GM19193 (cell line): Measurements from ENCODE around the gene MYO3B.

Experiments used
- POLR2A ChIP-seq: IDR thresholded peaks from 4 replicates; pipeline ENCODE4 v1.6.1; 2011; ENCODE audit not compliant: insufficient read depth, insufficient read length; ENCODE audit errors: extremely low read depth

The MYO3B gene

DNA sequence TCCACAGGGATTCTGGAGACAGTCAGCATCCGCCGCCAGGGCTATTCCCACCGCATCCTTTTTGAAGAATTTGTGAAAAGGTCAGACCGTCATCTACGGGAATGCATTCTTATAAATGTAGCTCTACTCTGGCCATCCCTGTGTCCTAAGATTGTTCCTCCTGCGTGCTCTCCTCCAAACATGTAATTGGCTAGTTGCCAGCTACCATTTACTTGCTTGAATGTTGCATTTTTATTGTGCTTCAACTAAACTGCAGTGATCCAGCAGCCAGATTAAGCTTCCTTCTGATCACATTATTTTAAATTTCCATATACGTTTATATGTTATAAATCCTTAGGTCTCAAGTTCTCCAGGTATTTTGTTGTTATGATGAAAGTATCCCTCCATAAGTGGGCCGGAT, 288.7 kb downstream of the MYO3B start:
- no peak for TF ChIP-seq POLR2A

GRCh38 chr2:170467568-170468422, 289.8 kb downstream of the MYO3B start:
- TF ChIP-seq POLR2A, result no peak

DNA sequence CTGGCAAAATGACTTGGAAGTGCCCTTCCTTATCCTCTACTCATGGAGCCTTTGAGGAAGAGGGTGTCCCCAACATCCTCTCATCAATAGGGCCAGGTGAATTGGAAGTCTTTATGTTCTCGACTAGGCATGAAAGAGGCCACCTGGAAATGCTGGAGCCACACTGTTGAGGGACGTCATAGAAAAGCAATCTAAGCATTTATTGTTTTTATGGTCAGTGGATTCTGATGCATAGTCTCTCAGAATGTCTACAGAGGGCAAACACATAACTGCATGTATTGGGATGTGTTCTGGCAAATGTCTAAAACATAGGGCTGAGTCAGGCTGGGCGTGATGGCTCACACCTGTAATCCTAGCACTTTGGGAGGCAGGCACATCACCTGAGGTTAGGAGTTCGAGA, 290.6 kb downstream of the MYO3B start:
- no peak for TF ChIP-seq POLR2A

DNA sequence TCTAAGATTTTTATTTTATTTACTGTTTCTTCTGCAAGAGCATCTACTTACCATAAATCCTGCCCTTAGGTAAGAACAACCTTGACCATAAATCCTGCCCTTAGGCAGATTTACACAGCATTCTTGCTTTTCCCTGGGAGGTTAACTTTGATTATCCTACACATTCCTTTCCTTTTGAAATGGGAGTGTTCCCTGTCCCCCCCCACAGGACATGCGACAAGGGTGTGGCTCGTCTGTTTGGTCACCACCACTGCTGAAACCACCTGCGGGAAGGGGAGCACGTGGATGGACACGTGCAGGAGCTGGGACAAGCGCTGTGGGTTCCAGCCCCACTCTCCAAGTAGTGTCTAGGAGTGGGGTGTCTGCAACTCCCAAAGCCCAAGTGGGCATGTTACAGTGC, 297.9 kb downstream of the MYO3B start:
- TF ChIP-seq POLR2A, result no peak

- no peak for TF ChIP-seq POLR2A
These were observed 299.7 kb downstream of the MYO3B start for GRCh38 chr2:170477630-170478029.

DNA sequence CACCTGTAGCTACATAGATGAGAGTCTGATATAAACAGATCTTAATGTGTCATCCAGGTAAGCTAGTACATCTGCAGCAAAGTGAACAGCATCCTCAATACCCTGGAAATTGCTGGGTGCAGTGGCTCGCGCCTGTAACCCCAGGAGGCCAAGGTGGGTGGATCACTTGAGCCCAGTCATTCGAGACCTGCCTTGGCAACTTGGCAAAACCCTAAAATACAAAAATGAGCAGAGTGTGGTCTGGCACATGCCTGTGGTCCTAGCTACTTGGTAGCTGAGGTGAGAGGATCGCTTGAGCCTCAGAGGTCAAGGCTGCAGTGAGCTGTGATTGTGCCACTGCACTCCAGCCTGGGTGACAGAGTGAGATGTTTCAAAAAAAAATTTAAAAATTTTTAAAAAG, 303.3 kb downstream of the MYO3B start:
- TF ChIP-seq POLR2A, result no peak

DNA sequence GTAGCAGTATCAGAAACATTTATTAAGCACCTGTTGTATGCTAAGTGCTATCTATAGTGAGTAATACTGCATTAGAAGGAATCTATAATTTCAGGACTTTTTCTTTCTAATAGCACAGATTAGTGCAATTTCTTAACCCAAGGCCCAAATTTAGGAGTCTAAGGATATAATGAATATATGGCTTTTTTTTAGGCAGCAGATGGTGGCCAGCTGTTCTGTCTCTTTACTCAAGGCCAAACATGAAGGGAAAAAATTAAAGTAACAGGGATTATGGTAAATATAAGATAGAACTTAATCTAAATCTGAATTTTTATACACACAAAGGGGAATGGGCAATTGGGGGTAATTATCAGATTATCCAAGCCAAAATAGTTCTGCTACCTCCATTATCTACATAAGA, 306.6 kb downstream of the MYO3B start:
- TF ChIP-seq POLR2A, result no peak

GRCh38 chr2:170485254-170486026, 307.5 kb downstream of the MYO3B start:
- no peak for TF ChIP-seq POLR2A

- TF ChIP-seq POLR2A, result no peak
These were observed 308.8 kb downstream of the MYO3B start for GRCh38 chr2:170486730-170487129.

DNA sequence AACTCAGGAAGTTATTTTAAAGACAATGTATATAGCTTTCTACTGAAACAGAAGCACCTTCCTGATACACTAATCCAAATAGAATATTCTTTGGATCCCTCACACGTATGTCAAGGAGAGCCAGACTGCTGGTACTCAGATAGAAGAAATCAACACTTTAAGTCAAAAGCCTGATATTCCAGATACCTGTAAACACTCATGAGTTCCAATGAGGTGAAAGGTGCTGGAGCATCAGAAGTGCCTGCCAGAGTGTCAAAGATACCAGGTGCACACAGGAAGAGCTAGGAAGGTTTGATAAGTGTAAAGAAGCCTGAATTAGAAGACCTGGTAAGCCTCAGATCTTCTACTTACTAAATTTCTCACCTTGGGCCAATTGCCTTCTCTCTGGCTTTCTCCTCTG, 310.9 kb downstream of the MYO3B start:
- no peak for TF ChIP-seq POLR2A

DNA sequence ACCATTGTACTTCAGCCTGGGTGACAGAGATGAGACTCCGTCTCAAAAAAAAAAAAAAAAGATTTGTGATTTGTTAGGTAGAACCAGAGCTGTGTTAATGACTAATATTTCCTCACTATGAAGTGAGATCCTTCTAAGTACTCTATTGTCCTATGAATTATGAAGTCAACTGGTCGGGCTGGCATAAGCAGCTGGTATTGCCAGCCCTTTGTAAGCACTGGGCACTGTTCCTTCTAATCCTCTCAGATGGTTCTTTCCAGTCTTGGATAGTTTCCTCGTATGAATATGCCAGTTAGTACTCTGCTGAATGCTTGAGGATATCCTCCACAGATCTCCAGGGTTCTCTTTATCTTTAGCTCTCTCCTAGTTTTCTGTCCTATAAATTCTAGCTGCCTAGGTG, 314.1 kb downstream of the MYO3B start:
- no peak for TF ChIP-seq POLR2A

DNA sequence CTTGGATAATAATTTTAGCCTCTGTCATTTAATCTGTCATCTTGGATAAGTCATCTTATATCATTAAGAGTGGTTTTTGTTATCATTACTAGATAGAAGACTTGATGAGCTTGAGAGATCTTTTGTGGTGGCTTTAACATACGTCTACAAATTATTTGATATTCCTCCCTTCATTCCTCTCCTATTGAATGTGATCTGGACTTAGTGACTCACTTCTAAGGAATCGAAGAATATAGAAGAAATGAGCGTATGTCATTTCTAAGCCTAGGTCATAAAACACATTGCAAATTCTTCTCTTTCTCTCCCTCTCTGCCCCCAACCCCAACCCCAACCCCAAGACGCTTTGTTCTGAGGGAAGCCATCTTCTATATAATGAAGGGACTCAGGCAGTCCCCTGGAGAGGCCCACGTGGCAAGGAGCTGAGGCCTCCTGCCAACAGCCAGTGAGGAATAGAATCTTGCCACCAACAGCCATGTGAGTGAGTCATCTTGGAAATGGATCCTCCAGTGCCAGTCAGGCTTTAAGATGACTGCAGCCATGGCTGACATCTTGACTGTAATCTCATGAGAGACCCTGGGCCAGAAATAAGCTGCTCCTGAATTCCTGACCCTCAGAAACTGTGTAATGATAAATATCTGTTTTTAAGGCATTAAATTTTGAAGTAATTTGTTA, 315.6 kb downstream of the MYO3B start:
- TF ChIP-seq POLR2A, result no peak

GRCh38 chr2:170495896-170496295, 317.9 kb downstream of the MYO3B start:
- no peak for TF ChIP-seq POLR2A

DNA sequence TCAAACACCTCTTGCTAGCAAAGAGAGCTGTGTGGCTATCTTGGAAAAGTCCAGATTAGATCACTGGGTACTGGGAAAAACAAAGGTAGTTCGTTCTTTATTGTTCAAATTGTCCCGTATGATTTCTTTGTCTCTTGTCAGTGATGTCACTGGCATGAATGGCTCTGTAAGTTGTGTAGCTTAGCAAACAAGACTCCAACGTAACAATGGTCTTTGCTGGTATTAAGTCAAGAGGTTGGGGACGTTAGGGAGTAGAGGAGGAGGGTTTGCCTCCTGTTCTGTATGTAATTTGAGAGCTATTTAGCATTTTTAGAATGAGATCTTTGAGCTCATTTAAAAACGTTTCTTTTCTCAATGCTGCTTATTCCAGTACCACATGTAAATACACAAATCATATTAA, 320.7 kb downstream of the MYO3B start:
- no peak for TF ChIP-seq POLR2A

- TF ChIP-seq POLR2A, result no peak
These were observed 322.2 kb downstream of the MYO3B start for GRCh38 chr2:170500104-170500503.

GRCh38 chr2:170500770-170501169, 322.8 kb downstream of the MYO3B start:
- no peak for TF ChIP-seq POLR2A

DNA sequence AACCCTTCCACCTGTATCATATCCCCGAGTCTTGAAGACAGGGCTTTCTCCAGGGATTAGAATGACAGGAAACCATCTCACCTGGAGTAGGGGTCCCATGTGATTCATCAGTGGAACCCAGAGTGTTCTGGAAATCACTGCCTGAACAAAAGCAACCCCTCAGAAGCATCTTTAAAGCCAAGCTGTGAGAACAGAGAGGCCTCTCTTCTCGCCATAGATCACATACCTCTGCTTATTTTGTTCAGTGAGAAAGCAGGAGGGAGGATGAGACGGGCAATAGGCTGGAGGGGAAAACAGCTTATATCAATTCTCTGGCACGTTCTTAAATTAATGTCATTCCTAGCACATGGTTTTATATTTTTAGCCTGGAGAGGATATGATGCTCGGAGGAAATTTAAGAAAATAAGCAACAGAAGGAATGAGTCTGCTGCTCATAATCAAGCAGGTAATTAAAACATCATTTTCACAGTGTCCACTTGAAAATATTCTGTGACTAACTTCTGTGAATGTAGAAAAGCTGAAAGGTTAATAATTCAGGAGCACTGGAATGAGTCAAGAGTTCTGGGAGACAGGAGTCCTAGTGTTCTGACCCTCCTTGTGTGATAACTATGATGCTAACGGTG, 323.6 kb downstream of the MYO3B start:
- no peak for TF ChIP-seq POLR2A
